GM19043 (cell line): ENCODE measurements around the gene B3GNT3.
A peak's percentile ranks its signal among the peaks of the same experiment; 100 is the strongest.
"Not testable (repeated sequence)": the region's sequence is repeated elsewhere in the genome, so short reads cannot be mapped to it uniquely, and the experiment has no call there.

Experiments used
- ATAC-seq: cut with Tn5 transposase; IDR thresholded peaks from one replicate; pipeline ENCODE4 v1.9.1; 2021; ENCODE audit warnings: low read depth; ENCODE audit not compliant: unreplicated experiment

The B3GNT3 gene

DNA sequence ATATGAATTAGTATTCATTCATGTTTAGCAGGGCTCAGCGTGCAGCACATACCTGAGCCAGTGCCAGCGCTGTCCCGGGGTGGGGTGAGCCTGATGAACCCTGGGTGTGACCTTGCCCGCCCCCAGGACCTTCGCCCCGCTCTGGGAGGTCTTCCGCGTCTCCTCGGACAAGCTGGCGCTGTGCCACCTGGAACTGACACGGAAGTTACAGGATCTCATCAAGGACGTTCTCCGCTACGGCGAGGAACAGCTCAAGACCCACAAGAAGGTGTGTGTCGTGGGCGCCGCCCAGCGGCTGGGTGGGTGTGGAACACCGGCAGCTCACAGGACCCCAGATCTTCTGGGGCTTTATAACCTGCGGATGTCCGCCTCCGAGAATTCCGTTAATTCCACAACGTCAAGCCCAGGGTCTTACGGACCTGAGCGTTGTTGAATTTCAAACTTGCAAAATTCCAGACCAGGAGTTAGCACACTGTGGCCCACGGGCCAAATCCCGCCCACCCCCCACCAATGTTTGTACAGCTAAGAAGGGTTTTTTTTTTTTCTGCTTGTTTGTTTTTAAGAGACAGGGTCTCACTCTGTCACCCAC is 28.3 kb upstream of the B3GNT3 start:
- no peak for ATAC-seq

DNA sequence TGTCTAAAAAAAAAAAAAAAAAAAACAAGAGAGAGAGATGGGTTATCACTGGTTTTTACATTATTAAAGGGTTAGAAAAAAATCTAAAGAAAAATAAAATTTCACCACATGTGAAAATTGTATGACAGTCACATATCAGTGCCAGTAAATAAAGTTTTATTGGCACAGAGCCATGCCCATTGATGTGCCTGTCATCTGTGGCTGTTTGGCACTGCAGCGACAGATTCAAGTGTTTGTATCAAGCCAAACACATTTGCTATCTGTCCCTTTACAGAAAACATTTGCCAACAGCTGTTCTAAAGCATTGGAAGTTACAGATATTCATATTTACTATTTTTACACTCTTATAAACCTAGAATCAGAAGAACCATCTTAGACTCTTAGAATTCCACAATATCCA is 27.4 kb upstream of the B3GNT3 start:
- ATAC-seq = no peak

DNA sequence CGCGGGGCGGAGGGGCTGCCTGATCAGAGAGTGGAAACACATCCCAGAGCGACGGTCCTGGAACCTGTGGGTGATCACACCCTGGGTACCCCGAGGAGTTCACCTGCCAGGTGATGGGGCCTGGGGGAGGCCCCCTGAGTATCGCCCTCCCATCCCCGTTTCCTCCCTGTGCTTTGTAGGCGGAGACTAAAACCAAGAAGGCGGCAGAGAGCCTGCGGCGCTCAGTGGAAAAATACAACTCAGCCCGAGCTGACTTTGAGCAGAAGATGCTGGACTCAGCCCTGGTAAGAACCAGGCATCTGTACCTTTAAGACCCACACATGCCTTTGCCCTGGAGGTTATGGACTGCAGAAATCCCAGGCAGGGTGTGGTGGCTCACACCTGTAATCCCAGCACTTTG is 24.3 kb upstream of the B3GNT3 start:
- no peak for ATAC-seq

DNA sequence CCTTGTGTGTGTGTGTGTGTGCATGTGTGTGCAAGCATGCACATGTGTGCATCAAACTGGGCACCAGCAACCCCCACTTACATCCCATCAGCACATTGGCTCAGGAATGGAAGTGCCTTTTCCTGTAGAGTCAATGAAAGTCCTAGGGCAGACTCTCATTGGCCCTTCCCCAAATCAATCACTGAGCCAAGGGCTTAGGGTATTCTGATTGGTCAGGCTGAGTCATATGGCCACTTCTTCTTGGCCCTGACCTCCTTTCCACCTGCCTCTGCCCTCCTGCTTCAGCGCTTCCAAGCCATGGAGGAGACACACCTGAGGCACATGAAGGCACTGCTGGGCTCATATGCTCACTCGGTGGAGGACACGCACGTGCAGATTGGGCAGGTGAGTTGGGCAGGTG is 22.8 kb upstream of the B3GNT3 start:
- ATAC-seq = no peak

DNA sequence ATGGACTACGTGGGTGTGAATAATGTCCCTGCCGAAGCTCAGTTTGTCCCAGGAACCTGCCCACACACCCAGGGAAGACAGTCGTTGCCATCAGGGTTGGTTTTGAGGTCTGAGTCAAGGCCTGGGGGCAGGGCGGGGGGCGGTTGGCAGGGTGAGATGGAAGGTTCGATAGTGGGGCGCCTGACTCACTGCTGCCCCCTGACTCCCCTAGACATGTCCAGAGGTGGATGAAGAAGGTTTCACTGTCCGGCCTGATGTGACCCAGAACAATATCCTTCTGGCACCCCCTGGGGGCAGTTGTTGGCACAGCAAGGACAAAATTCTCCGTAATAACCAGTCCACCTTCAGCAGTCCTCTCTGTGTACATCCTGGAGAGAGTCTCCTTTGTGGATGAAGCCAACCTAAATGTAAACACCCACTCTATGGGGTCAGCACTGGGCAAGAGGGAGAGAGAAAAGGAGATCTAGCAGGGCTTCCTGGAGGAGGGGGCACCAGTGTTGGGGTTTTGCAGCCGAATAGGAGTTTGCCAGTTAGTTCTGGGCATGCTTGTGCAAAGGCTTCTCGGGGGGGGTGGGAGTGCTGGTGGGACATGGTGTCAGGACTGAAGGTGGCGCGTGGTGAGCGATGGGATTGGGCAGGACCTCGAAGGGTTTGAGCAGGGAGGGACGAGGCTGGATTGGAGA is 19.6 kb upstream of the B3GNT3 start:
- no peak for ATAC-seq

DNA sequence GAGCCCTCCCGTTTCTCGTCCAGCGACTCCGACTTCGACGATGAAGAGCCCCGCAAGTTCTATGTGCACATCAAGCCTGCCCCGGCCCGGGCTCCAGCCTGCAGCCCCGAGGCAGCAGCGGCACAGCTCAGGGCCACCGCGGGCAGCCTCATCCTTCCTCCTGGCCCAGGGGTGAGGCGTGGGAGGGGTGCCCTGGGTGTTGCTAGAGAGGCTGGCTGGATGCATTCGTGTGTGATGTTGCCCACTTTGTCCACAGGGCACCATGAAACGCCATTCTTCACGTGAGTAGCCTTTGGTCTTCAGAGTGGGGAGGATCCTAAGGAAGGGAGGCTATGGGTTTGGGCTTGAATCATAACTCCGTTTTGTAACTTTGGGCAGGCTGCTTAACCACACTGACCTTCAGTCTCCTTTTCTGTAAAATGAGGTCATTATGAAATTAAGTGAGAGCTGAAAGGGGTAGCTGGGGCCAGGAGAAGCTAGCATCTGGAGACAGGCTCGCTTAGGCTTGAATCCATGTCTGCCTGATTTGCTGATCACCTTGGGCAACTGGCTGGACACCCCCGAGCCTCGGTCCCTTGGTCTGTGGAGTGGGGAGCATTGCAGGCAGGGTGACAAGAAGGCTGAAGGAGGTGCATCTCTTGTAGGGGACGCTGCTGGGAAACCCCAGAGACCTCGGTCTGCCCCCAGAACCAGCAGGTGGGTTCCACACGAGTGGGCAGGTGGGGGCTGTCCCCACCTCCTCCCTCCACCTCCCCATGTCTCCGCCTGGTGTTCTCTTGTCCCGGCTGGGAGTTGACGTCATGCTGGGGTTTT is 18.7 kb upstream of the B3GNT3 start:
- ATAC-seq = peak; percentile 61

DNA sequence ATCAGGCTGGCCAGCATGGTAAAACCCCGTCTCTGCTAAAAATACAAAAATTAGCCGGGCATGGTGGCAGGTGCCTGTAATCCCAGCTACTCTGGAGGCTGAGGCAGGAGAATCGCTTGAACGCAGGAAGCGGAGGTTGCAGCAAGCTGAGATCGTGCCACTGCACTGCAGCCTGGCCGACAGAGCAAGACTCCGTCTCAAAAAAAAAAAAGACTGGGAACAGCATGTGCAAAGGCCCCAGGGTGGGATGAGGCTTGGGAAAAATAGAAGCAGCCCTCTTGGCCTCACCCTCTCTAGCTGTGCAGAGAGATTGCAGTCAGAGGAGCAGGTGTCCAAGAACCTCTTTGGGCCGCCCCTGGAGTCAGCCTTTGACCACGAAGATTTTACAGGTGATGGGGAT is 17.1 kb upstream of the B3GNT3 start:
- not testable (repeated sequence) for ATAC-seq

DNA sequence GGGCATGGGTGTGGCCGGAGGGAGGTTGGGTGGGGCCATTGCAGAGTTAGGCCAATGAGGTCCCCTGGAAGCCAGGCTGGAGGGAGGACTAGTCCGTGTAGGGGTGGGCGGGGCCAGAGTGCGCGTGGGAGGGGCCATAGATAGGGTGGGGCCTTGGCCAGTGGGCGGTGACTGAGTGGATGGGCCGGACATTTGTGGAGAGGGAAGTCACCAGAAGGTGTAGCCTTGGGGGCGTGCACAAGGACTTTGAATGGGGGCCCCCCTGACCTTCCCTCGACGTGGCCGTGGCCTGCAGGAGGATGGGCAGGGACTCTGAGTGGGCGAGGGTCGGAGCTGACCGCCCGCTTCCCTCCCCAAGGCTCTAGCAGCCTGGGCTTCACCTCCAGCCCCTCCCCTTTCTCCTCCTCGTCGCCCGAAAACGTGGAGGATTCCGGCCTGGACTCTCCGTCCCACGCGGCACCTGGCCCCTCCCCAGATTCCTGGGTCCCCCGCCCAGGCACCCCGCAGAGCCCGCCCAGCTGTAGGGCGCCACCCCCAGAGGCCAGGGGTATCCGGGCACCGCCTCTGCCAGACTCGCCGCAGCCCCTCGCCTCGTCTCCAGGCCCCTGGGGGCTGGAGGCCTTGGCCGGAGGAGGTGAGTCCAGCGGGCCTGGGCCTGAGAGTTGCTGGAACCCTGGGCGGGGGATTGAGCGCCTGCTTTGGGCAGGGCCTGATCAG is 16.5 kb upstream of the B3GNT3 start:
- ATAC-seq = no peak

DNA sequence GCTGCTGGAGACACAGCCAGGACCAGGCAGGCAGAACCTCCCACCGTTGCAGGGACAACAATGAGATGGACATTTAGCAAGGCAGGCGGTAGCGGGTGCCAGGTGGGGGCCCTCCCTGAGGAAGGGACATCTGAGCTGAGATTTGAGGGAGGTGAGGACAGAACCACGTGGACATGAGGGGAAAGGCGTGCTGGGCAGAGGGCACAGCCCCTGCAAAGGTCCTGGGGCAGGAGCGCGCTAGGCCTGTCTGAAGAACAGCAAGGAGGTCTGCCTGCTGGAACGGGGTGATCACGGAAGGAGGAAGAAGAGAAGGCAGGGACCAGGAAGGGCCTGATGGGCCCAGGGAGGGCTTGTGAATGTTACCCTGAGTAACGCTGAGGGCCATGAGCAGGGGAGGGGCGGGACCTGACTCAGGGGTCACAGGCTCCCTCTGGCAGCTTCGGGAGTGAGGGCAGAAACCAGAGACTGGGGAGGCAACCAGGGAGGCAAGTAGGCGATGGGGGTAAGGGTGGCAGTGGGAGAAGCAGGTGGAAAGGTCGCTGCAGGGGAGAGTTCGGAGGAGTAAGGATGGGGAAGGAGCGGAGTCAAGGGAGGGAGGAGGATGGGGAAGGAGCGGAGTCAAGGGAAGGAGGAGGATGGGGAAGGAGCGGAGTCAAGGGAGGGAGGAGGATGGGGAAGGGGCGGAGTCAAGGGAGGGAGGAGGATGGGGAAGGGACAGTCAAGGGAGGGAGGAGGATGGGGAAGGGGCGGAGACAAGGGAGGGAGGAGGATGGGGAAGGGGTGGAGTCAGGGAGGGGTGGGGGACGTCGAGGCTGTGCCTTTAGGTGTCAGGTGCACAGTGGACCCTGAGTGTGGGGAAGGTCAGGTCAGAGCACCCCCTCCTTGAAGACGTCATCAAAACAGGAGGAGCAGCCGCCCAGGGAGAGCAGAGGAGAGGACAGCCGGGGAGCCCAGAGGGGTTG is 15.7 kb upstream of the B3GNT3 start:
- ATAC-seq = no peak

DNA sequence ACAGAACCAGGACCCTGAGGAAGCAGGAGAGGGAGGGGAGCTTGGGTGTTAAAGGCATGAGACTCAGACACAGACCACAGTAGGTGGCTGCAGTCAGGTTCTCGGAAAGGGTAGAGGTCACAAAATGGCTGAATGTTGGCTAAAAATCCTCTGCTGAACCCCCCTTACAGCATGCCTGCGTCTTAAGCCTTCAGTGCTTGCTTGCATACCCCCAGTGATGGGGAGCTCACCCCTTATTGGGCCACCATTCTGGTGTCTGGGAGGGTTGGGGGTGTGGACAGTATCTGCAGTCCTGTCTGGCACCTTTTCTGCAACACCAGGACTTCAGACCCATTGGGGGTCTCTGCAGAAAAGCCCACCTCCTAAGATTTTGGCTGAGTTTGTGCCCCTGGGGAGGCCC is 14.2 kb upstream of the B3GNT3 start:
- no peak for ATAC-seq

DNA sequence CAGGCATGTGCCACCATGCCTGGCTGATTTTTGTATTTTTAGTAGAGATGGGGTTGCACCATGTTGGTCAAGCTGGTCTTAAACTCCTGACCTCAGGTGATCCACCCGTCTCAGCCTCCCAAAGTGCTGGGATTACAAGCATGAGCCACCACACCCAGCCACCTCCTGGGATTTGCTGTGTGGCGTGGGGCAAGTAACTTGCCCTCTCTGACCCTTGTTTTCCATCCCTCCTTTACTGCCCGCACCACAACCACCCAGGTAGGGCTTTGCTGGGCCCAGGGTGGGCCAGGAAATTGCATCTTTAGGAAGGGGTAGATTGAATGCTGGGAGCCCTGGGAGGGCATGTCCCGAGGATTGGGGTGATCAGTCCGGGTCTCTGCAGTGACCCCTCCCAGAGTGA is 11.2 kb upstream of the B3GNT3 start:
- ATAC-seq = not testable (repeated sequence)

DNA sequence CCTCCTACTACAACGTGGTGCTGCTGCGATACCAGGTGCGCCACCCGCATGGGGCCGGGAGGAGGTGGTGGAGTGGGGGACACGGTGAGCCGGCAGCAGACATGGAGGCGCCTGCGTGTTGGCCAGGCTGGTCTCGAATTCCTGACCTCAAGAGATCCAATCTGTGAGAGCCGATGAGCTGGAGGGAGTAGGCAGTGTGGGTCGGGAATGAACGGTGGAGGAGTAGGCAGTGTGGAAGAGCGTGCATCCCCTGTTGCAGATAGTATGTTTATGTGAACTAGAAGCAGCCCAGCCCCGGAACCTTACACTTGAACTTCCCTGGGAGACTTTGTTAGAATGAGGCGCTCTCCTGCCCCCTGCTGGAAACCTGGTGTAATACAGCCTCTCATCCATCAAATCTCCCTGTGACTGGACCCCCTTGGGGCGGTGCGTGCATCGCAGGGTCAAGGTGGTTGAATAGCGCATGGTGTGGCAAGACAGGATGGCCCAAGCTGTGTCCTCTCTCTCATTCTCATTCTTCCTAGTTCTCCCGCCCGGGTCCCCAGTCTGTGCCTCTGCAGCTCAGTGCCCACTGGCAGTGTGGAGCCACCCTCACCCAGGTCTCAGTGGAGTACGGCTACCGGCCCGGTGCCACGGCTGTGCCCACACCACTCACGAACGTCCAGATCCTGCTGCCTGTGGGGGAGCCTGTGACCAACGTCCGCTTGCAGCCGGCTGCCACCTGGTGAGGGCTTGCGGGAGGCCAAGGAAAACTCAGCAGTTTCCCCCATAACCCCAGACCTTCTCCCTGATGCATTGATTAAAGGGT is 10.5 kb upstream of the B3GNT3 start:
- no peak for ATAC-seq

DNA sequence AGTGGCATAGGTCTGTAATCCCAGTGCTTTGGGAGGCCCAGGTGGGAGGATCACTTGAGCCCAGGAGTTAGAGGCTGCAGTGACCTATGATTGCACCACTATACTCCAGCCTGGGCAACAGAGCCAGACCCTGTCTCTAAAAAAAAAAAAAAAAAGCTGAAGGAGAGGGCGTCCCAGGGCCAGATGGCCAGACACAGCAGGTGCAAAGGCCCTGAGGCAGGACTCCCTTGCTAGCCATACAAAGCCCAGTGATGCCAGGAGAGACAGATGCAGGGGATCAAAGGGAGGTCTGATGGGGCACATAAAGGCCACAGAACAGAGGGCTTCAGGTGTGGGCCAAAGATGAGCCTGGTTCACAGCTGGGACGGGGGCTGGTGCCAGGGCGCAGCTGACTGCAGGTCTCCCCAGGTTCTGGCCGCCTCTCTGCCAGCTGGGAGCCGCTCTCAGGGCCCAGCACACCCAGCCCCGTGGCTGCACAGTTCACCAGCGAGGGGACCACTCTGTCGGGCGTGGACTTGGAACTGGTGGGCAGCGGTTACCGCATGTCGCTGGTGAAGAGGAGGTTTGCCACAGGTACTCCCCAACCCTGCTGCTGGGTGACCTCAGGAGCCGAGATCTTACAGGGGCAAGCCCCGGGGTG is 7.5 kb upstream of the B3GNT3 start:
- no peak for ATAC-seq

DNA sequence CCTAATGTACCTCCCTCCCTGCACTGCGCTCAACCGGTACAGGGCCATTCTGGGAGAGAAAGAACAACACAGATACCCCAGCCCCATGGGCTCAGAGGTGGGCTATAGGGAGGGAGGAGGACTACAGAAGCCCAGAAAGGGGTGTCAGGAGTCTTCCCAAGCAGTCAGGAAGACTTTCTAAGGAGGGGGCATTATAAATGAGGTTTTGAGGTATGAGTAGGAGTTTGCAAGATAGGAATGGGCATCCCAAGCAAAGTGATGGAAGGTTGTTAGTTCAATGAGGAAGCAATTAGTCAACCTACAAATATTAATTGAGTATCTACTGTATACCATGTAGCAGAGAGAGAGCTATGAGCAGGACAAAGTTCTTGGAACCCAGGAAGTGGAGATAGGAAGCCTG is 6.3 kb upstream of the B3GNT3 start:
- no peak for ATAC-seq

DNA sequence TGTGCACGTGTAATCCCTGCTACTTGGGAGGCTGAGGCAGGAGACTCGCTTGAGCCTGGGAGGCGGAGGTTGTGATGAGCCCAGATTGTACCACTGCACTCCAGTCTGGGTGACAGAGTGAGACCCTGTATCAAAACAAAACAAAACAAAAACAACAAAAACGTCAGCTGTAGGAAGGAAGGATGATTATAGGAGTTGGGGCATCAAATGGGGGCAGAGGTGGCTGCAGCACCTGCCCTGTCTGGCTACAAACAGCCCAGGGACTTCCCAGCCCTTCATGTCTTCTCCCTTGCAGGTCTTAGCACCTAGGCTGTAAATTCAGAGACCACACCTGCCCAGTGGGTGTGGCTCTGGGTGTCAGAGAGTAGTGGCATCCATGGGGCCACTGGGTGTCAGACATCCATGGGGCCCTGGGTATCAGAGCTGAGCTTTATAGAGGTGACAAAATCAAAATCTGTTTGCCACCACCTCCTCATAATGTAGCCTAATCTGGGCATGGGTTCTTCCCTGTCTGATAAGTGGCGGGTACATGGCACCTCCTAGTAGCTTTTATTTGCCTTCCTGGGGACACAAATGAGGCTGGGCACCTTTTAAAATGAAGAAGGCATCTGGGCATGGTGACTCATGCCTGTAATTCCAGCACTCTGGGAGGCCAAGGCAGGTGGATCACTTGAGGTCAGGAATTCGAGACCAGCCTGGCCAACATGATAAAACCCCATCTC is 4.7 kb upstream of the B3GNT3 start:
- no peak for ATAC-seq

DNA sequence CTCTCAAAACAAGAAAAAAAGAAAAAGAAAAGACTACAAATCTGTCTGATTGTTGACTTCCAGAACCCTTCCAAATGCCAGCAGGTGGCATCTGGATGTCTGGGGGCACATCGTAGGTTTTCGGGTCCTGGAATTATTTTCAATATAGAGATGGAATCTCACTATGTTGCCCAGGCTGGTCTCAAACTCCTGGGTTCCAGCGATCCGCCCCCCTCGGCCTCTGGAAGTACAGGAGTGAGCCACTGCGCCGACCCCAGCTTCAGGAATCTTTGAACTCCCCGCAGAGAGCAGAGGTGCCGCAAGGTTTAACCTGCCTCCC is 567 bp upstream of the B3GNT3 start:
- ATAC-seq = no peak

DNA sequence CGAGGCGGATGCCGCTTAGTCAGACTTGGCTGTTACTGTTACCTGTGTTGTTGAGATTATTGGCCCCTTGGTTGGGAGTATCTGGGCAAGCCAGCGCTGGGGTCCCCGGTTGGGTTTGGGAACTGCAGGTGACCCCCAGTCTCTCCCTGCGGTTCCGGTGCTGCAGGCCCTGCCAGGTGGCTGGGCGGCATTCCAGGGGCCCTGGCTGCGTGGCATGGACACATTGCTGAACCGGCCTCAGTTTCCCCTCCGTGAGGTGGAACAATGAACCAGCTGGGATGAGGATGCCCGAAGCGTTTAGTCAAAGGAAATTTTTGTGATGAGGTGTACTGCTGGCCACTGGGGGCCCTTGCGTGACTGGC is 538 bp downstream of the B3GNT3 start:
- ATAC-seq = no peak

DNA sequence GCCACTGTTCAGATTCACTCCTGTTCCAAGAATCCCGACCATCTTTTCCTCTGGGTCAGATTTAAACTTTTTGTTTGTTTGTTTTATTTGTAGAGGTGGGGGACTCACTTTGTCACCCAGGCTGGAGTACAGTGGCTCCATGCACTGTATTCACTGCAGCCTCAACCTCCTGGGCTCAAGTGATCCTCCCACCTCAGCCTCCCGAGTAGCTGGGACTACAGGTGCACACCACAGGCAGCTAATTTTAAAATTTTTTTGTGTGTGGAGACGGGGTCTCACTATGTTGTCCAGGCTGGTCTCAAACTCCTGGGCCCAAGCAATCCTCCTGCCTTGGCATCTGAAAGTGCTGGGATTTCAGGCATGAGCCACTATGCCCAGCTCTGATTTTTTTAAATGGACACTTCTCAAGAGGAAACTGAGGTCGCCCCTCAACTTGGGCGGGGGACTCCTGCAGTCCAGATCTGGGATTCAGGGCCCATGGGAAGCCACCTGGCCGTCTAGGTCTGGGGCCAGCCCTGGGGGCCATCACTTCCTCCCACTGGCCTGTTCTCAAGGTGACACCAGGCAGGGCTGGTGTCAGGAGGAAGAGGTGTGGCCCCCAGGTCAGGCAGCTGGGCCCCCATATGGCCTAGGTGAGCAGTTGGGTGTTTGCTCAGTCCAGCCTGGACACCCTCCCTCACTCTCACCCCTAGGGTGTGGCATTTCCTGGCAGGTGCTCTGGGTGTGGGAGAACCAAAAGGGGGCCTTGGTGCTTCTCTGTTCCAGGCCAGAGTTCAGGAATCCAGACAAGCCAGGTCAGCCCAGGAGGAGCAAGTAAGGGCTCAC is 1.3 kb downstream of the B3GNT3 start:
- ATAC-seq = no peak
